Ishikawa (cell line): ENCODE data around the gene FAM193B.

Source experiments
- CEBPB ChIP-seq: IDR thresholded peaks from 2 replicates; pipeline ENCODE4 v1.6.1; 2012
- CREB1 ChIP-seq: IDR thresholded peaks from 2 replicates; pipeline ENCODE4 v1.6.1; 2012; ENCODE audit warnings: low read depth
- EGR1 ChIP-seq: IDR thresholded peaks from 2 replicates; pipeline ENCODE4 v1.6.1; 2012
- EP300 ChIP-seq: IDR thresholded peaks from 2 replicates; pipeline ENCODE4 v1.6.1; 2012; ENCODE audit warnings: borderline replicate concordance
- FOXM1 ChIP-seq: IDR thresholded peaks from 2 replicates; pipeline ENCODE4 v1.6.1; 2012; ENCODE audit warnings: low read depth, borderline replicate concordance
- NFIC ChIP-seq: IDR thresholded peaks from 2 replicates; pipeline ENCODE4 v1.6.1; 2012
- RAD21 ChIP-seq: IDR thresholded peaks from 2 replicates; pipeline ENCODE4 v1.6.1; 2012; ENCODE audit warnings: low read depth
- TAF1 ChIP-seq: IDR thresholded peaks from 2 replicates; pipeline ENCODE4 v1.6.1; 2012; ENCODE audit warnings: low read depth, mild to moderate bottlenecking
- TCF12 ChIP-seq: IDR thresholded peaks from 2 replicates; pipeline ENCODE4 v1.6.1; 2012; ENCODE audit warnings: low read depth
- TEAD4 ChIP-seq: IDR thresholded peaks from 2 replicates; pipeline ENCODE4 v1.6.1; 2012
- YY1 ChIP-seq: IDR thresholded peaks from 2 replicates; pipeline ENCODE4 v1.6.1; 2012; ENCODE audit warnings: low read depth
- ZBTB7A ChIP-seq: IDR thresholded peaks from 2 replicates; pipeline ENCODE4 v1.6.1; 2012; ENCODE audit warnings: low read depth
- TF ChIP-seq, protein P1 (sequence below): IDR thresholded peaks from 2 replicates; pipeline ENCODE4 v1.6.1; 2012; ENCODE audit warnings: low read depth, mild to moderate bottlenecking
- TF ChIP-seq, protein P2 (sequence below): IDR thresholded peaks from 2 replicates; pipeline ENCODE4 v1.6.1; 2012
- TF ChIP-seq, protein P3 (sequence below): IDR thresholded peaks from 2 replicates; pipeline ENCODE4 v1.6.1; 2012

Gene FAM193B

DNA sequence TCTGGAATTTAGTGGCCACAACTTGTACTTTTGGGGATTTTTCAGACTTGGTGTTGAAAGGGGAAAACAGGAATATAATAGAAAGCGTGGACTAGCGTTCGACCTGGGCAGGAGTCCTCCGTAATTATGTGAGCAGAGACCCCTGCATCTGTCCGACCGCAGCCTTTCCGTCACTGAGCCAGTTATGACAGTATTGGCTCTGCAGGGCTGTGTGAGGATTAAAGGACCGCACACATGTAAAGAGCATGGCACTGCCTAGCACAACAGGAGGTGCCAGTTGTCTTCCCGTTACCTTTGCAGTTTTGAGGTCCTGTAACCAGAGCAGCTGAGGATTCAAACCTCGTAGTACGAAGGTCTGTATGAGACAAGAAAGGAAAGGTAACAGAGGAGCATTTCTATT, 46.8 kb upstream of the FAM193B start:
- TF ChIP-seq TAF1 (no peak), ZBTB7A (no peak), RAD21 (no peak), FOXM1 (no peak), NFIC (no peak), EGR1 (no peak), TCF12 (no peak), YY1 (no peak), TEAD4 (no peak), EP300 (no peak), CREB1 (no peak)
- TF ChIP-seq, protein P1, sequence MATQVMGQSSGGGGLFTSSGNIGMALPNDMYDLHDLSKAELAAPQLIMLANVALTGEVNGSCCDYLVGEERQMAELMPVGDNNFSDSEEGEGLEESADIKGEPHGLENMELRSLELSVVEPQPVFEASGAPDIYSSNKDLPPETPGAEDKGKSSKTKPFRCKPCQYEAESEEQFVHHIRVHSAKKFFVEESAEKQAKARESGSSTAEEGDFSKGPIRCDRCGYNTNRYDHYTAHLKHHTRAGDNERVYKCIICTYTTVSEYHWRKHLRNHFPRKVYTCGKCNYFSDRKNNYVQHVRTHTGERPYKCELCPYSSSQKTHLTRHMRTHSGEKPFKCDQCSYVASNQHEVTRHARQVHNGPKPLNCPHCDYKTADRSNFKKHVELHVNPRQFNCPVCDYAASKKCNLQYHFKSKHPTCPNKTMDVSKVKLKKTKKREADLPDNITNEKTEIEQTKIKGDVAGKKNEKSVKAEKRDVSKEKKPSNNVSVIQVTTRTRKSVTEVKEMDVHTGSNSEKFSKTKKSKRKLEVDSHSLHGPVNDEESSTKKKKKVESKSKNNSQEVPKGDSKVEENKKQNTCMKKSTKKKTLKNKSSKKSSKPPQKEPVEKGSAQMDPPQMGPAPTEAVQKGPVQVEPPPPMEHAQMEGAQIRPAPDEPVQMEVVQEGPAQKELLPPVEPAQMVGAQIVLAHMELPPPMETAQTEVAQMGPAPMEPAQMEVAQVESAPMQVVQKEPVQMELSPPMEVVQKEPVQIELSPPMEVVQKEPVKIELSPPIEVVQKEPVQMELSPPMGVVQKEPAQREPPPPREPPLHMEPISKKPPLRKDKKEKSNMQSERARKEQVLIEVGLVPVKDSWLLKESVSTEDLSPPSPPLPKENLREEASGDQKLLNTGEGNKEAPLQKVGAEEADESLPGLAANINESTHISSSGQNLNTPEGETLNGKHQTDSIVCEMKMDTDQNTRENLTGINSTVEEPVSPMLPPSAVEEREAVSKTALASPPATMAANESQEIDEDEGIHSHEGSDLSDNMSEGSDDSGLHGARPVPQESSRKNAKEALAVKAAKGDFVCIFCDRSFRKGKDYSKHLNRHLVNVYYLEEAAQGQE: no peak
- TF ChIP-seq, protein P2, sequence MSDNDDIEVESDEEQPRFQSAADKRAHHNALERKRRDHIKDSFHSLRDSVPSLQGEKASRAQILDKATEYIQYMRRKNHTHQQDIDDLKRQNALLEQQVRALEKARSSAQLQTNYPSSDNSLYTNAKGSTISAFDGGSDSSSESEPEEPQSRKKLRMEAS: no peak
- TF ChIP-seq, protein P3, sequence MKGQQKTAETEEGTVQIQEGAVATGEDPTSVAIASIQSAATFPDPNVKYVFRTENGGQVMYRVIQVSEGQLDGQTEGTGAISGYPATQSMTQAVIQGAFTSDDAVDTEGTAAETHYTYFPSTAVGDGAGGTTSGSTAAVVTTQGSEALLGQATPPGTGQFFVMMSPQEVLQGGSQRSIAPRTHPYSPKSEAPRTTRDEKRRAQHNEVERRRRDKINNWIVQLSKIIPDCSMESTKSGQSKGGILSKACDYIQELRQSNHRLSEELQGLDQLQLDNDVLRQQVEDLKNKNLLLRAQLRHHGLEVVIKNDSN: no peak

DNA sequence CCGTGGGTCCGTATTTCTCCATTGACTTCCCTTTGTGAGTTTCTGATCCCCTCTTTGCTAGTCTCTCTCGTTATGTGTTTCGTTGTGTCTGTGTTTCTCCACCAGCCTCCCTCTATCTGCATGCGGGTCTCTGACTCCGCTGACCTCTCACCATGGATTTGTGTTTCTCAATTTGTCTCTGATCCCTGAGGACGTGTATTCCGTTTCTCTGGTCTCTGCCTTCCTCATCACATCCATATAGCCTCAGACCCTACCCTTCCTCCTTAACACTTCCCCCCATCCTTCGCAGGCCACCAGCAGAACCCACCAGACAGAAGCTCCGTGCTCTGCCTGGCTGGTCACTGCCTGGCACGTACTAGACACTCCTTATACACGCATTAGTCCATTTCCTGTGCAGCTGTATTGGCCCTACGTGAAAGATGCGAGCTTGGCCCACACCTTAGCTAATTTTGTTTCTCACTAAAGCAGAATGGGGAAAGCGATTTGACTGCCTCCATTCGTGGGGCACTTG, 46.2 kb upstream of the FAM193B start:
- TF ChIP-seq EGR1 (no peak), EP300 (no peak), RAD21 (no peak), TEAD4 (no peak), CEBPB (no peak), ZBTB7A (no peak), TAF1 (no peak), FOXM1 (no peak), TCF12 (no peak)
- TF ChIP-seq, protein P2: no peak

DNA sequence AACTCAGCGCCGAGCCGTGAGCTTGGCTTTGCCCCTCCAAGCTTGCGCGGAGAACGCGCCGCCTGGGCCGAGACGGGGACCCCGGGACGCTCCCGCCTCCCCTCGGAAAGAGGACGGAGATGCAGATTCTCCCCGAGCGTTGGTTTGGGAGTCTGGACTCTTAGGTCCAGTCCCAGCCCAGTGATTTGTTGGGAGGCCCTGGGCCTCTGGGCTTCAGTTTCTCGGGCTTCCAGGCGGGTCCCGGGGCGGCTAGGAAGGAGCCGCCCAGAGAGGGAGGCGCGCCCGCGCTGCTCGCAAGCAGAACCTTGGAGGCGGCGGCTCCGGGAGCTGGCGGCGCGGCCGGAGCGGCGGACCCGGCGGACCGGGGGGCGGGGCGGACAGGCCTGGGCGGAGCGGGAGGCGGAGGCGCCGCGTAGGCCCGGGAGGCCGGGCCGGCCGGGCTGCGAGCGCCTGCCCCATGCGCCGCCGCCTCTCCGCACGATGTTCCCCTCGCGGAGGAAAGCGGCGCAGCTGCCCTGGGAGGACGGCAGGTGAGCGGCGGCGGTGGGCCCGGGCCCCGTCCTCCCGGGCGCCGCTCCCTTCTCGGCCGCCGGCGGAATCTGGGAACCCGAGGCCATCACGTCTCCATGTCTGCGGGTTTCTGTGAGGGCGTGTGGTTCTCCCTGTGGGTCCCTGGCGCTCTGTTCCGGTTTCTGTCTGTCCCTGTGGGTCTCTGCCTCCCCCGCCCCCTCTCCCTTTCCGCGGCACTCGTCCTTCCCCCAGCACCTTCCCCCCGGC, 45.6 kb upstream of the FAM193B start, which contains the start of gene B4GALT7:
Gene B4GALT7 (plus strand): TSS at position 402 of the 777 bp plus-strand sequence. CDS start 79 bp downstream, at position 481.
- TF ChIP-seq EP300: no peak
- TF ChIP-seq, protein P1: peak; percentile 24; the same call in 1 of the 2 replicates
- no peak; the same call in 1 of the 2 replicates for TF ChIP-seq EGR1
- TF ChIP-seq TAF1: peak; percentile 83; the same call in 1 of the 2 replicates
- no peak for TF ChIP-seq ZBTB7A
- no peak; the same call in 1 of the 2 replicates for TF ChIP-seq NFIC
- peak; percentile 34; the same call in 1 of the 2 replicates for TF ChIP-seq TCF12
- TF ChIP-seq CREB1: no peak
- TF ChIP-seq YY1: peak; percentile 81
- 0 out of 2 replicates have a peak, but pooled peaks have one; percentile 25 for TF ChIP-seq TEAD4
- TF ChIP-seq FOXM1: no peak
- TF ChIP-seq, protein P3: peak; percentile 66
- TF ChIP-seq CEBPB: no peak
- TF ChIP-seq, protein P2: peak; percentile 28; the same call in 1 of the 2 replicates
- no peak for TF ChIP-seq RAD21

DNA sequence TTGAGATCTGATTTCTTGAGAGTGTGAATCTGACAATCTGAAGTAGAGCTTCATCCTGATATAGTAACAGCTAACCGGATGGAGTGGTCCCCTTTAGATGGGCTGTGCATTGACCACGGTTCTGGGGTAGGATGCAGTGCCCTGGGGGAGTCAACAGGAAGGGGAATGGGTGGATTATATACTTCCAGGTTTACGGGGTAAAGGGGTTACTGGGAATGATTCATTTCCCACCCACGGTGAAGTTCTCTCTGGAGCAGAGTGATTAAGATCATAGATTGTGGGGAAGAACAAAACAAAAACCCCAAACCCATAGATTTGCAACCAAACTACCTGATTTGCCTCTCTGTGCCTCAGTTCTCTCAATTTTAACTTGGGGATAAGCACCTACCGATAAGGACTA, 44.1 kb upstream of the FAM193B start:
- TF ChIP-seq, protein P1: no peak
- TF ChIP-seq TAF1: no peak
